H9 (cell line): ENCODE measurements around the gene FUZ. TPM values are rescaled to one million over a fixed set of nuclear protein-coding genes. Genes with fewer than 3 reads are reported as not detected.

Experiments used
- DNase-seq: peaks from one replicate; pipeline ENCODE4 v3.0.0-alpha.2; 2017
- H2AFZ ChIP-seq: one replicate; pipeline ENCODE4 v1.6.1; 2013; ENCODE audit warnings: mild to moderate bottlenecking, low read length, control low read depth, moderate library complexity
- H2AK5ac ChIP-seq: 2 replicates; pipeline ENCODE4 v1.6.1; 2013; ENCODE audit warnings: low read length, control low read depth, mixed read lengths; ENCODE audit not compliant: insufficient read length
- H2BK120ac ChIP-seq: one replicate; pipeline ENCODE4 v1.6.1; 2013; ENCODE audit warnings: low read depth, mild to moderate bottlenecking, low read length, control low read depth, inconsistent platforms; ENCODE audit not compliant: poor library complexity, severe bottlenecking
- H2BK12ac ChIP-seq: 2 replicates; pipeline ENCODE4 v1.6.1; 2013; ENCODE audit warnings: low read length, control low read depth, mixed read lengths, low read depth; ENCODE audit not compliant: insufficient read length
- H2BK15ac ChIP-seq: 2 replicates; pipeline ENCODE4 v1.6.1; 2013; ENCODE audit warnings: low read depth, low read length, control low read depth
- H2BK20ac ChIP-seq: one replicate; pipeline ENCODE4 v1.6.1; 2013; ENCODE audit warnings: low read depth, mild to moderate bottlenecking, low read length, control low read depth, inconsistent platforms; ENCODE audit not compliant: poor library complexity, severe bottlenecking
- H2BK5ac ChIP-seq: 2 replicates; pipeline ENCODE4 v1.6.1; 2013; ENCODE audit warnings: low read length, control low read depth, mixed read lengths; ENCODE audit not compliant: insufficient read length
- H3K14ac ChIP-seq: 2 replicates; pipeline ENCODE4 v1.6.1; 2013; ENCODE audit warnings: low read length, control low read depth; ENCODE audit not compliant: insufficient read depth
- H3K18ac ChIP-seq: 2 replicates; pipeline ENCODE4 v1.6.1; 2013; ENCODE audit warnings: low read depth, mild to moderate bottlenecking, mixed read lengths, low read length, control low read depth; ENCODE audit not compliant: insufficient read length
- H3K23ac ChIP-seq: 2 replicates; pipeline ENCODE4 v1.6.1; 2013; ENCODE audit warnings: low read length, control low read depth, mixed read lengths, low read depth; ENCODE audit not compliant: insufficient read length
- H3K23me2 ChIP-seq: 2 replicates; pipeline ENCODE4 v1.6.1; 2013; ENCODE audit warnings: low read depth, mild to moderate bottlenecking, mixed read lengths, low read length, control low read depth; ENCODE audit not compliant: insufficient read length, poor library complexity, severe bottlenecking
- H3K27ac ChIP-seq: 2 replicates; pipeline ENCODE4 v1.5.1; 2013; ENCODE audit warnings: low read length, control low read depth, mixed read lengths, low read depth; ENCODE audit not compliant: insufficient read length
- H3K27me3 ChIP-seq: 2 replicates; pipeline ENCODE4 v1.6.1; 2013; ENCODE audit warnings: low read length, control low read depth, inconsistent platforms; ENCODE audit not compliant: insufficient read depth
- H3K4ac ChIP-seq: 2 replicates; pipeline ENCODE4 v1.6.1; 2013; ENCODE audit warnings: low read depth, mild to moderate bottlenecking, control low read depth, inconsistent platforms, low read length, moderate library complexity
- H3K4me1 ChIP-seq: 2 replicates; pipeline ENCODE4 v1.6.1; 2013; ENCODE audit warnings: low read length, control low read depth, inconsistent platforms; ENCODE audit not compliant: insufficient read depth
- H3K4me2 ChIP-seq: 2 replicates; pipeline ENCODE4 v1.6.1; 2013; ENCODE audit warnings: low read length, control low read depth, mixed read lengths; ENCODE audit not compliant: insufficient read length, insufficient read depth
- H3K56ac ChIP-seq: 2 replicates; pipeline ENCODE4 v1.6.1; 2013; ENCODE audit warnings: low read depth, mild to moderate bottlenecking, mixed read lengths, low read length, control low read depth; ENCODE audit not compliant: insufficient read length
- H3K79me1 ChIP-seq: 2 replicates; pipeline ENCODE4 v1.6.1; 2013; ENCODE audit warnings: low read depth, mild to moderate bottlenecking, moderate library complexity, low read length, control low read depth, inconsistent platforms; ENCODE audit not compliant: insufficient read depth, poor library complexity, severe bottlenecking
- H3K79me2 ChIP-seq: 2 replicates; pipeline ENCODE4 v1.6.1; 2013; ENCODE audit warnings: low read length, control low read depth, inconsistent platforms; ENCODE audit not compliant: insufficient read depth
- H3K9ac ChIP-seq: 2 replicates; pipeline ENCODE4 v1.6.1; 2013; ENCODE audit warnings: low read length, control low read depth, mixed read lengths; ENCODE audit not compliant: insufficient read length; ENCODE audit errors: extremely low read depth
- H3K9me3 ChIP-seq: one replicate; pipeline ENCODE4 v1.6.1; 2013; ENCODE audit warnings: low read depth, low read length, inconsistent platforms; ENCODE audit not compliant: control insufficient read depth
- H3T11ph ChIP-seq: one replicate; pipeline ENCODE4 v1.6.1; 2013; ENCODE audit warnings: mild to moderate bottlenecking, low read length, control low read depth, inconsistent platforms
- H4K20me1 ChIP-seq: one replicate; pipeline ENCODE4 v1.6.1; 2013; ENCODE audit not compliant: control insufficient read depth, insufficient read length, insufficient read depth
- H4K5ac ChIP-seq: 2 replicates; pipeline ENCODE4 v1.6.1; 2013; ENCODE audit warnings: low read depth, mild to moderate bottlenecking, mixed read lengths, low read length, control low read depth; ENCODE audit not compliant: insufficient read length
- H4K8ac ChIP-seq: replicated peaks from 2 replicates; pipeline ENCODE4 v1.6.1; 2013; ENCODE audit warnings: low read length, control low read depth, mixed read lengths, low read depth; ENCODE audit not compliant: insufficient read length
- H4K91ac ChIP-seq: 2 replicates; pipeline ENCODE4 v1.6.1; 2013; ENCODE audit warnings: low read depth, mild to moderate bottlenecking, moderate library complexity, mixed read lengths, low read length, control low read depth; ENCODE audit not compliant: insufficient read length
- H3K27ac Mint-ChIP-seq, 3 experiments: 2 replicates in 2 of 3; 3 replicates in 1 of 3; pipeline ENCODE4 v1.8.0; 2020 to 2021; ENCODE audit warnings: mixed read lengths in 3 of 3, mild to moderate bottlenecking in 1 of 3, moderate library complexity in 1 of 3
- H3K27me3 Mint-ChIP-seq: 2 replicates; pipeline ENCODE4 v1.8.0; 2021; ENCODE audit warnings: low read depth, mild to moderate bottlenecking, moderate library complexity, mixed read lengths
- H3K36me3 Mint-ChIP-seq, 3 experiments: 2 replicates in 2 of 3; 3 replicates in 1 of 3; pipeline ENCODE4 v1.8.0; 2020 to 2021; ENCODE audit warnings: low read depth in 3 of 3, mixed read lengths in 3 of 3; ENCODE audit not compliant: insufficient read depth in 1 of 3
- H3K4me1 Mint-ChIP-seq, 2 experiments: 2 replicates each; pipeline ENCODE4 v1.8.0; 2020; ENCODE audit warnings: mixed read lengths in 2 of 2
- H3K4me3 Mint-ChIP-seq, 2 experiments: 2 replicates in 1 of 2; 3 replicates in 1 of 2; pipeline ENCODE4 v1.8.0; 2020 to 2021; ENCODE audit warnings: mild to moderate bottlenecking in 2 of 2, mixed read lengths in 2 of 2, moderate library complexity in 1 of 2
- H3K9me3 Mint-ChIP-seq, 2 experiments: 2 replicates in 1 of 2; 3 replicates in 1 of 2; pipeline ENCODE4 v1.8.0; 2020; ENCODE audit warnings: mild to moderate bottlenecking in 2 of 2, mixed read lengths in 2 of 2, moderate library complexity in 1 of 2
- WGBS: extraction: QIAGEN DNeasy Blood & Tissue Kit; methylation state at CpG from one replicate; pipeline ENCODE4 v1.1.7; 2013; ENCODE audit warnings: missing lambda C conversion rate, low lambda C conversion rate, mixed read lengths; ENCODE audit not compliant: insufficient read length; ENCODE audit errors: extremely low coverage; 5-methylcytosine and 5-hydroxymethylcytosine counted together
- total RNA-seq: library from RNA; stranded (reverse); gene quantifications from 2 replicates; pipeline ENCODE4 v1.2.1, GENCODE V29; 2021
- TF ChIP-seq, protein P1 (sequence below): fragments of 200-600 bp; sonication (generic); conservative IDR thresholded peaks from 3 replicates; pipeline ENCODE4 v1.8.0; 2021; ENCODE audit warnings: antibody characterized with exemption, mild to moderate bottlenecking

Gene FUZ
- total RNA-seq, 1 experiment from 2014 or later: 25.1 TPM

DNA sequence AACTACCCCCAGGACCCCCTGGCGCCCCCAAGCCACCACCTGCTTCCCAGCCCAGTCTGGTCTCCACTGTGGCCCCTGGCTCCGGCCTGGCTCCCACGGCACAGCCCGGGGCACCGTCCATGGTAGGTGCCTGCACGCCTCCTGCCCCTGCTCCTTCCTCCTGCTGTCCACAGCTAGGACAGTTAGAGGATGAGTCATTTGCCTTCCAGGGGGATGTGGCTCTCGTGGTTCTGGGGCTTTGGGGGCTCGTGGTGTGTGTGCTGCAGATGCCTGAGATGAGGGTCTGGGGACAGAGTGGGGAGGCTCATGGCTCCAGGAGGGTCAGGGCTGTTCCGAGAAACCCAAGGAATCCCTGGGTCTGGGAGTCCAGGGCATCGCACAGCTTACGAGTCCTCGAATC is 17.7 kb upstream of the FUZ start:
- Histone ChIP-seq H2BK20ac (no peak overlapping the region), H3K56ac (no peak overlapping the region), H3K23me2 (no peaks in the 10 kb centered on the region), H2BK120ac (no peak overlapping the region), H3K79me1 (no peaks in the 10 kb centered on the region), H2AK5ac (no peak overlapping the region), H3K18ac (no peak overlapping the region), H2BK15ac (no peak overlapping the region), H3K23ac (no peak overlapping the region), H3K9me3 (no peaks in the 10 kb centered on the region), H4K8ac (no peak overlapping the region), H2BK12ac (no peak overlapping the region), H3K14ac (no peak overlapping the region), H4K91ac (no peak overlapping the region), H3K4me1 (no peaks in the 10 kb centered on the region), H3K27ac (no peak overlapping the region), H2BK5ac (no peak overlapping the region), H4K5ac (no peak overlapping the region), H4K20me1 (no peaks in the 10 kb centered on the region), H3K79me2 (no peaks in the 10 kb centered on the region), H3K27me3 (no peaks in the 10 kb centered on the region), H3K4ac (no peak overlapping the region), H2AFZ (no peak overlapping the region), H3K4me2 (no peak overlapping the region), H3T11ph (no peak overlapping the region), H3K9ac (no peak overlapping the region)
- no peak overlapping the region for H3K27ac Mint-ChIP-seq
- no peaks in the 10 kb centered on the region for H3K4me1 Mint-ChIP-seq
- TF ChIP-seq, protein P1, sequence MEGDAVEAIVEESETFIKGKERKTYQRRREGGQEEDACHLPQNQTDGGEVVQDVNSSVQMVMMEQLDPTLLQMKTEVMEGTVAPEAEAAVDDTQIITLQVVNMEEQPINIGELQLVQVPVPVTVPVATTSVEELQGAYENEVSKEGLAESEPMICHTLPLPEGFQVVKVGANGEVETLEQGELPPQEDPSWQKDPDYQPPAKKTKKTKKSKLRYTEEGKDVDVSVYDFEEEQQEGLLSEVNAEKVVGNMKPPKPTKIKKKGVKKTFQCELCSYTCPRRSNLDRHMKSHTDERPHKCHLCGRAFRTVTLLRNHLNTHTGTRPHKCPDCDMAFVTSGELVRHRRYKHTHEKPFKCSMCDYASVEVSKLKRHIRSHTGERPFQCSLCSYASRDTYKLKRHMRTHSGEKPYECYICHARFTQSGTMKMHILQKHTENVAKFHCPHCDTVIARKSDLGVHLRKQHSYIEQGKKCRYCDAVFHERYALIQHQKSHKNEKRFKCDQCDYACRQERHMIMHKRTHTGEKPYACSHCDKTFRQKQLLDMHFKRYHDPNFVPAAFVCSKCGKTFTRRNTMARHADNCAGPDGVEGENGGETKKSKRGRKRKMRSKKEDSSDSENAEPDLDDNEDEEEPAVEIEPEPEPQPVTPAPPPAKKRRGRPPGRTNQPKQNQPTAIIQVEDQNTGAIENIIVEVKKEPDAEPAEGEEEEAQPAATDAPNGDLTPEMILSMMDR: no peak
- H3K36me3 Mint-ChIP-seq: peaks cover 22 to 50% (median 49%) of the 10 kb centered on the region in 3 experiments; a peak in 6 of 7 replicates
- no peaks in the 10 kb centered on the region for H3K9me3 Mint-ChIP-seq
- no peak for DNase-seq
- no CpG with 5 or more reads among the region's 12 CpGs for WGBS
- no peak overlapping the region for H3K4me3 Mint-ChIP-seq
- no peaks in the 10 kb centered on the region for H3K27me3 Mint-ChIP-seq
